ENCODE data around the gene GRK5.

- TF ChIP-seq, protein P1, sequence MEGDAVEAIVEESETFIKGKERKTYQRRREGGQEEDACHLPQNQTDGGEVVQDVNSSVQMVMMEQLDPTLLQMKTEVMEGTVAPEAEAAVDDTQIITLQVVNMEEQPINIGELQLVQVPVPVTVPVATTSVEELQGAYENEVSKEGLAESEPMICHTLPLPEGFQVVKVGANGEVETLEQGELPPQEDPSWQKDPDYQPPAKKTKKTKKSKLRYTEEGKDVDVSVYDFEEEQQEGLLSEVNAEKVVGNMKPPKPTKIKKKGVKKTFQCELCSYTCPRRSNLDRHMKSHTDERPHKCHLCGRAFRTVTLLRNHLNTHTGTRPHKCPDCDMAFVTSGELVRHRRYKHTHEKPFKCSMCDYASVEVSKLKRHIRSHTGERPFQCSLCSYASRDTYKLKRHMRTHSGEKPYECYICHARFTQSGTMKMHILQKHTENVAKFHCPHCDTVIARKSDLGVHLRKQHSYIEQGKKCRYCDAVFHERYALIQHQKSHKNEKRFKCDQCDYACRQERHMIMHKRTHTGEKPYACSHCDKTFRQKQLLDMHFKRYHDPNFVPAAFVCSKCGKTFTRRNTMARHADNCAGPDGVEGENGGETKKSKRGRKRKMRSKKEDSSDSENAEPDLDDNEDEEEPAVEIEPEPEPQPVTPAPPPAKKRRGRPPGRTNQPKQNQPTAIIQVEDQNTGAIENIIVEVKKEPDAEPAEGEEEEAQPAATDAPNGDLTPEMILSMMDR (IDR thresholded peaks at IDR 0.05; ENCODE audit: borderline replicate concordance, extremely low read depth, low read length, poor library complexity, severe bottlenecking): no peak
- TF ChIP-seq EZH2 (IDR thresholded peaks at IDR 0.05; ENCODE audit: borderline replicate concordance, low read depth, low read length, severe bottlenecking): no peak
These were observed 162.9 kb downstream of the GRK5 start for GRCh38 chr10:119370111-119370741.
